ENCODE results near the gene RBM33. TPM values are rescaled to one million over a fixed set of nuclear protein-coding genes. Genes with fewer than 3 reads are reported as not detected.

The RBM33 gene
- total and polyA plus RNA-seq, 9 of the 15 experiments (the other 6 are each of a cell fraction or from before 2014, with no cell fraction given) = 4.4 to 80.7 (median 27.3) TPM

DNA sequence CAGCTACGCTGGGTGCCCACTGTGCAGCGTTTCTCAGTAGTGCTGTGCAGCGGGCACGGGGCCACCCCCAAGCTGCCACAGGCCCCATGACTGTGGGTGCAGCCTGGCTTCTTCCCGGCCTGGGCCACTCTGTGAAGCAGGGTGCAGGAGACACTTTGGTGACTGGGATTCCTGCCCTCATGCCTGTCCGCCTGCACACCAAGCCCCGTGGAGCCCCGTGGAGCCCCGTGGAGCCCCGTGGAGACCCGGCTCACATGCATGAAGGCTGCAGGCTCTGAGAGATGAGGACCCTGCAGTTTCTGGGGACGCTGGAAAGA is 171.7 kb downstream of the RBM33 start (continued):
- no peak for TF ChIP-seq E4F1 (CRISPR knock-in tag; IDR thresholded peaks at IDR 0.05; ENCODE audit: borderline replicate concordance)

DNA sequence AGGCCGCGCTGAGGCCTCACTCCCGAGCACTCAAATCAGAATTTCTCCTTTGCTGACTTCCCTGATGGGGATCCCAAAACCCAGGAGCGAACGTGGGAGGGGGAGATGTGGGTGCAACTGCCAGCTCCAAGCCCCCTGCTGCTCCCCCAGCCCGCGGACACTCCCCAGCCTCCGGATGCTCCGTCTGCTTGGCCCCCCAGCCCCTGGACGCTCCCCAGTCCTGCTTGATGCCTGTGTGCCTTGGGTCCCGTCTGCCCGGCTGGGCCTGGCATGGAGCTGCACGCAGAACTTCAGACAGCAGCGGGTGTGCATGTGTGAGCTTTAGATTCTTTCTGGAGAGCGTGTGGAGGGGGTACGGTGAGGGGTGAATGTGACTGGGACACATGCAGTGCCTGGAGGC is 172.5 kb downstream of the RBM33 start:
- in situ Hi-C loops (cut with MboI) = loop anchor here (10.0 kb wide), 2 partner anchors 658 to 998 kb away; no protein-coding TSS in a partner anchor
- Histone ChIP-seq H2AFZ (ENCODE audit: low read depth, low read length) (no peak overlapping the region), H3K36me3 (ENCODE audit: control insufficient read depth, insufficient read depth, low read length) (no peaks in the 10 kb centered on the region), H4K20me1 (replicated peaks; ENCODE audit: control insufficient read depth, insufficient read depth, low read length) (peaks cover 8% of the 10 kb centered on the region; the same call in 1 of the 2 replicates), H3K27ac (ENCODE audit: extremely low read depth, low read depth, low read length) (no peak overlapping the region), H3K9me1 (ENCODE audit: control insufficient read depth, insufficient read depth, low read length) (no peaks in the 10 kb centered on the region), H3K4me2 (ENCODE audit: insufficient read depth, low read length) (no peak overlapping the region), H3K9me3 (replicated peaks; ENCODE audit: control insufficient read depth, insufficient read depth, low read depth, low read length) (no peaks in the 10 kb centered on the region), H3K9ac (ENCODE audit: insufficient read depth in 1 of 2, low read depth in 2 of 2, low read length in 2 of 2) (no peak overlapping the region), H3K4me3 (no peak overlapping the region), H3K79me2 (ENCODE audit: control insufficient read depth, insufficient read depth, low read length) (no peaks in the 10 kb centered on the region), H3K27me3 (ENCODE audit: control insufficient read depth in 2 of 2, insufficient read depth in 2 of 2, low read length in 2 of 2) (peaks cover 45 to 87% of the 10 kb centered on the region in 2 experiments), H3K4me1 (replicated peaks in 1 of 2; ENCODE audit: control insufficient read depth in 2 of 2, insufficient read depth in 2 of 2, low read length in 2 of 2) (peaks cover 0 to 11% of the 10 kb centered on the region in 2 experiments; a peak in 1 of 5 replicates)
- ATAC-seq = no peak
- DNase-seq (ENCODE audit: extremely low read depth in 1 of 4, low spot score in 3 of 4) = no peak
- intact Hi-C loops (cut with micrococcal nuclease) = loop anchor here (5.0 kb wide), 1 partner anchor 655 kb away; no protein-coding TSS in a partner anchor
- no peak for FAIRE-seq
- 9% methylated on average over 16 of the region's 16 CpGs for WGBS (ENCODE audit: insufficient coverage, low coverage, missing lambda C conversion rate)
- ChIA-PET POLR2A (interaction anchor here (0.5 to 0.7 kb wide), 2 partner anchors 644 to 687 kb away, joined by 3 to 4 read pairs; no protein-coding TSS in a partner anchor), CTCF (ENCODE audit: low intra/inter-chr PET ratio) (no interaction called here)
- no TSS peak for BruUV-seq (replicated peaks)
- TF ChIP-seq, protein P1, sequence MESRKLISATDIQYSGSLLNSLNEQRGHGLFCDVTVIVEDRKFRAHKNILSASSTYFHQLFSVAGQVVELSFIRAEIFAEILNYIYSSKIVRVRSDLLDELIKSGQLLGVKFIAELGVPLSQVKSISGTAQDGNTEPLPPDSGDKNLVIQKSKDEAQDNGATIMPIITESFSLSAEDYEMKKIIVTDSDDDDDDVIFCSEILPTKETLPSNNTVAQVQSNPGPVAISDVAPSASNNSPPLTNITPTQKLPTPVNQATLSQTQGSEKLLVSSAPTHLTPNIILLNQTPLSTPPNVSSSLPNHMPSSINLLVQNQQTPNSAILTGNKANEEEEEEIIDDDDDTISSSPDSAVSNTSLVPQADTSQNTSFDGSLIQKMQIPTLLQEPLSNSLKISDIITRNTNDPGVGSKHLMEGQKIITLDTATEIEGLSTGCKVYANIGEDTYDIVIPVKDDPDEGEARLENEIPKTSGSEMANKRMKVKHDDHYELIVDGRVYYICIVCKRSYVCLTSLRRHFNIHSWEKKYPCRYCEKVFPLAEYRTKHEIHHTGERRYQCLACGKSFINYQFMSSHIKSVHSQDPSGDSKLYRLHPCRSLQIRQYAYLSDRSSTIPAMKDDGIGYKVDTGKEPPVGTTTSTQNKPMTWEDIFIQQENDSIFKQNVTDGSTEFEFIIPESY (CRISPR knock-in tag; IDR thresholded peaks at IDR 0.05) = no peak
- TF ChIP-seq KLF10 (CRISPR knock-in tag; IDR thresholded peaks at IDR 0.05) = no peak
- no peak for TF ChIP-seq ZC3H4 (CRISPR knock-in tag; IDR thresholded peaks at IDR 0.05; ENCODE audit: borderline replicate concordance)
- no peak for TF ChIP-seq ZBTB11 (CRISPR knock-in tag; IDR thresholded peaks at IDR 0.05)
- TF ChIP-seq NCOA1 (IDR thresholded peaks at IDR 0.05; ENCODE audit: low read depth) = no peak
- TF ChIP-seq BHLHE40 (IDR thresholded peaks at IDR 0.05; ENCODE audit: low read length) = no peak
- TF ChIP-seq, protein P2, sequence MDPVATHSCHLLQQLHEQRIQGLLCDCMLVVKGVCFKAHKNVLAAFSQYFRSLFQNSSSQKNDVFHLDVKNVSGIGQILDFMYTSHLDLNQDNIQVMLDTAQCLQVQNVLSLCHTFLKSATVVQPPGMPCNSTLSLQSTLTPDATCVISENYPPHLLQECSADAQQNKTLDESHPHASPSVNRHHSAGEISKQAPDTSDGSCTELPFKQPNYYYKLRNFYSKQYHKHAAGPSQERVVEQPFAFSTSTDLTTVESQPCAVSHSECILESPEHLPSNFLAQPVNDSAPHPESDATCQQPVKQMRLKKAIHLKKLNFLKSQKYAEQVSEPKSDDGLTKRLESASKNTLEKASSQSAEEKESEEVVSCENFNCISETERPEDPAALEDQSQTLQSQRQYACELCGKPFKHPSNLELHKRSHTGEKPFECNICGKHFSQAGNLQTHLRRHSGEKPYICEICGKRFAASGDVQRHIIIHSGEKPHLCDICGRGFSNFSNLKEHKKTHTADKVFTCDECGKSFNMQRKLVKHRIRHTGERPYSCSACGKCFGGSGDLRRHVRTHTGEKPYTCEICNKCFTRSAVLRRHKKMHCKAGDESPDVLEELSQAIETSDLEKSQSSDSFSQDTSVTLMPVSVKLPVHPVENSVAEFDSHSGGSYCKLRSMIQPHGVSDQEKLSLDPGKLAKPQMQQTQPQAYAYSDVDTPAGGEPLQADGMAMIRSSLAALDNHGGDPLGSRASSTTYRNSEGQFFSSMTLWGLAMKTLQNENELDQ (CRISPR knock-in tag; IDR thresholded peaks at IDR 0.05; ENCODE audit: borderline replicate concordance) = no peak
- no peak for TF ChIP-seq ZNF133 (CRISPR knock-in tag; IDR thresholded peaks at IDR 0.05)
- no peak for TF ChIP-seq MED1 (CRISPR knock-in tag; IDR thresholded peaks at IDR 0.05; ENCODE audit: borderline replicate concordance)

Data from K562 (cell line).